ENCODE measurements around the gene RUSC2.

The RUSC2 gene

DNA sequence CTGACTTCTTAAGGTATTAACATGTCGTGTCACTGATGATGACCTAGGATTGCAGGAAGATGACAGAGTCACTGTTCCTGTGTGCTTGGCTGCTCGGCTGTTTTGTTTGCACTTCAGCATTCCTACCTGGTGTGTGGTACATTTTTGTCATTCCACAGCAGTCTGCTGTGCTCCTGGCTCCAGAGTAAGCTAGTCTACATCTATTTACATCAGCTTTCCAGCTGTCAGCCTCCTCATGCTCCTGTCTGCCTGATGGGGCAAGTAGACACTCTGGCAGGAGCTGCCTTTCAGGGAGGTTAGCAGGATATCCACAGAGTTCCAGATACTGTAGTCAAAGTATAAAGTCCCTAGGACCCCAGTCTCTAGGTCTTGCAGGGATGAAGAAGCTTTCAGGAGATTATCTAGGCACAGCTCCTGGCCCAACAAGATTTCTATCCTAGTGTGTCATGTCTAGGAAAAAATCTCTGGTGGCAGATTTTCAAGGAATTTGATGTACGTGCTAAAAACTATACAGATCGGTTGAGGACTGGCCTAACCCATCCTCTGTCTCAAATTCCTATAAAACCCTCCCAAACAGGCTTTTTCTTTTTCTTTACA, 28.4 kb downstream of the RUSC2 start:
- TF ChIP-seq, protein P1, sequence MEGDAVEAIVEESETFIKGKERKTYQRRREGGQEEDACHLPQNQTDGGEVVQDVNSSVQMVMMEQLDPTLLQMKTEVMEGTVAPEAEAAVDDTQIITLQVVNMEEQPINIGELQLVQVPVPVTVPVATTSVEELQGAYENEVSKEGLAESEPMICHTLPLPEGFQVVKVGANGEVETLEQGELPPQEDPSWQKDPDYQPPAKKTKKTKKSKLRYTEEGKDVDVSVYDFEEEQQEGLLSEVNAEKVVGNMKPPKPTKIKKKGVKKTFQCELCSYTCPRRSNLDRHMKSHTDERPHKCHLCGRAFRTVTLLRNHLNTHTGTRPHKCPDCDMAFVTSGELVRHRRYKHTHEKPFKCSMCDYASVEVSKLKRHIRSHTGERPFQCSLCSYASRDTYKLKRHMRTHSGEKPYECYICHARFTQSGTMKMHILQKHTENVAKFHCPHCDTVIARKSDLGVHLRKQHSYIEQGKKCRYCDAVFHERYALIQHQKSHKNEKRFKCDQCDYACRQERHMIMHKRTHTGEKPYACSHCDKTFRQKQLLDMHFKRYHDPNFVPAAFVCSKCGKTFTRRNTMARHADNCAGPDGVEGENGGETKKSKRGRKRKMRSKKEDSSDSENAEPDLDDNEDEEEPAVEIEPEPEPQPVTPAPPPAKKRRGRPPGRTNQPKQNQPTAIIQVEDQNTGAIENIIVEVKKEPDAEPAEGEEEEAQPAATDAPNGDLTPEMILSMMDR (conservative IDR thresholded peaks at IDR 0.05; ENCODE audit: low read depth): no peak
- CTCF ChIA-PET: interaction anchor here (0.6 to 1.5 kb wide), 2 partner anchors 37 to 835 kb away, joined by 3 to 4 read pairs; no protein-coding TSS in a partner anchor
- peak; percentile 96 for DNase-seq (ENCODE audit: low spot score)
- H3K27ac ChIP-seq: peak overlapping the region; percentile 85
- POLR2A ChIA-PET (ENCODE audit: low non-redundant PET): no interaction called here

GRCh38 chr9:35518981-35519679, 29.2 kb downstream of the RUSC2 start:
- DNase-seq (ENCODE audit: low spot score): peak; percentile 61

DNA sequence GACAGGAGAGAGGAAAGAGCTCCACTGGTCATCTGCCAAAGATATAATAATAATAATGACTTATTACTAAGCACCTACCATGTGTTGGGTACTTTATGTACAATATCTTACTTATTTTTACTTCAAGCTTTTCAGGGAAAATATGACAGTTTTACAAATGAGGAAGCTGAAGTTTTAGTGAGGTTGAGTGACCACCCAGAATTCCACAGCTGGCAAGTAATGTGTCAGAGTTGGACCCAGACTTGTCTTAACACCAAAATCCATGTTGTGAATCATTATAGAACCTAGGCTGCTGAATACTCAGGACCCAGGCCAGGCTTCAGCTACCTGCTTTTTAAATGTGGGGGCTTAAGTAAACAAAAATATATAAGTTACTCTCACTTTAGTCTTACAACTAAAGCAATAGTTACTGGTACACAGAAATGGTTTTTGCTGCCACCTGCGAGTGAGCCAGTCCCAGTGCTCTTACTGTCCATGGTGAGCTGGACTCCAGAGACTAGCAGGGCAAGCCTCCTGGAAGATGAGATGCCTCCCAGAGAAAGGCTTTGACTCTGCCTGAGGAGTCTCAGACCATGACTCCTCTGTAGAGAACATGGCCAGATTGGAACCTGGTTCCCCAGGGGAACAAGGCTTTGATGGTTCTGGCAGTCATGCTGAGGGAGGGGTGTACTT, 29.9 kb downstream of the RUSC2 start:
- H3K27ac ChIP-seq: peak overlapping the region; percentile 85
- ChIA-PET CTCF (interaction anchor here (0.6 to 1.6 kb wide), 2 partner anchors 33 to 581 kb away, joined by 3 to 6 read pairs; no protein-coding TSS in a partner anchor), POLR2A (ENCODE audit: low non-redundant PET) (no interaction called here)
- no peak for DNase-seq (ENCODE audit: low spot score)
- TF ChIP-seq, protein P1 (conservative IDR thresholded peaks at IDR 0.05; ENCODE audit: low read depth): no peak

More at GRCh38 chr9:35518981-35519679, 29.2 kb downstream of the RUSC2 start:
- TF ChIP-seq, protein P1 (conservative IDR thresholded peaks at IDR 0.05; ENCODE audit: low read depth): no peak
- peak overlapping the region; percentile 85 for H3K27ac ChIP-seq
- ChIA-PET POLR2A (ENCODE audit: low non-redundant PET) (no interaction called here), CTCF (interaction anchor here (0.6 kb wide), 2 partner anchors 580 to 836 kb away, joined by 3 to 4 read pairs; no protein-coding TSS in a partner anchor)

DNA sequence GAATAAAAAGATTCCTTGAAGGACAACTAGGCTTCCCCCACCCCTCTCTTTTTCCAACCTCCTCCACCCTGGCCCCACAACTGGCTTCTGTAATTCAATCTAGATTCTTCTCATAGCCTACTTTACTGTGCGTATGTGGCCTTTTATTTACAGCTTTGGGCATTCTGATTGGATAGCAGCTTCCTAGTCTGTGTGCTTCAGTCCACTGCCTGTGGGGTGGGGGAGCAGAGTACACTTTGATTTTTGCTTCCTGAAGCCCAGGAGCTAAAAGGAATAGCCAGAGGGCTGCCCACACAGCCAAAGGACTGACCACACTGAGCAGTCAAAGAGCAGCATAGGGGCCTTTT, 30.4 kb downstream of the RUSC2 start:
- POLR2A ChIA-PET (ENCODE audit: low non-redundant PET): no interaction called here
- H3K27ac ChIP-seq: peak overlapping the region; percentile 70
- CTCF ChIA-PET: interaction anchor here (1.6 kb wide), 1 partner anchor 33 kb away, joined by 6 read pairs; no protein-coding TSS in a partner anchor
- DNase-seq (ENCODE audit: low spot score): no peak
- TF ChIP-seq, protein P1 (conservative IDR thresholded peaks at IDR 0.05; ENCODE audit: low read depth): no peak

- POLR2A ChIA-PET (ENCODE audit: low non-redundant PET): no interaction called here
Measured at GRCh38 chr9:35521708-35522107, 31.8 kb downstream of the RUSC2 start.

GRCh38 chr9:35522187-35522586, 32.3 kb downstream of the RUSC2 start:
- TF ChIP-seq, protein P1 (conservative IDR thresholded peaks at IDR 0.05; ENCODE audit: low read depth): no peak

More at GRCh38 chr9:35521708-35522107, 31.8 kb downstream of the RUSC2 start:
- no peak for DNase-seq (ENCODE audit: low spot score)
- TF ChIP-seq, protein P1 (conservative IDR thresholded peaks at IDR 0.05; ENCODE audit: low read depth): no peak
- H3K27ac ChIP-seq: no peak overlapping the region
- CTCF ChIA-PET: interaction anchor here (1.6 kb wide), 1 partner anchor 32 kb away, joined by 6 read pairs; no protein-coding TSS in a partner anchor

More at GRCh38 chr9:35522187-35522586, 32.3 kb downstream of the RUSC2 start:
- POLR2A ChIA-PET (ENCODE audit: low non-redundant PET): no interaction called here
- H3K27ac ChIP-seq: no peak overlapping the region
- no peak for DNase-seq (ENCODE audit: low spot score)
- CTCF ChIA-PET: no interaction called here

Data from RWPE1 (cell line).